DOHH2 (cell line): ENCODE results near the gene SUSD5.

Source experiments
- H3F3A ChIP-seq: fragments of 200-600 bp; sonication (generic), shearing (Covaris generic); 2 replicates; pipeline ENCODE4 v1.6.0; 2016; ENCODE audit warnings: antibody characterized with exemption, mild to moderate bottlenecking; ENCODE audit not compliant: control insufficient read depth, insufficient read depth
- H3K27ac ChIP-seq: fragments of 200-600 bp; sonication (generic); 2 replicates; pipeline ENCODE4 v1.5.1; 2014; ENCODE audit warnings: low read depth, mild to moderate bottlenecking, low read length, moderate library complexity
- H3K27me3 ChIP-seq: fragments of 200-600 bp; sonication (generic); 2 replicates; pipeline ENCODE4 v1.6.1; 2014; ENCODE audit warnings: mild to moderate bottlenecking, low read length, mixed read lengths; ENCODE audit not compliant: control insufficient read depth
- H3K36me3 ChIP-seq: fragments of 200-600 bp; sonication (generic); 2 replicates; pipeline ENCODE4 v1.6.1; 2014; ENCODE audit warnings: mild to moderate bottlenecking, low read length, moderate library complexity, mixed read lengths; ENCODE audit not compliant: control insufficient read depth
- H3K4me1 ChIP-seq: fragments of 200-600 bp; sonication (generic); 2 replicates; pipeline ENCODE4 v1.6.1; 2014; ENCODE audit warnings: mild to moderate bottlenecking, low read length, mixed read lengths; ENCODE audit not compliant: control insufficient read depth
- H3K4me2 ChIP-seq: fragments of 200-600 bp; sonication (generic); 2 replicates; pipeline ENCODE4 v1.6.0; 2014; ENCODE audit warnings: mild to moderate bottlenecking, low read length, moderate library complexity
- H3K4me3 ChIP-seq: fragments of 200-600 bp; sonication (generic); 2 replicates; pipeline ENCODE4 v1.5.1; 2014; ENCODE audit warnings: mild to moderate bottlenecking, low read length, mixed read lengths
- H3K79me2 ChIP-seq: fragments of 200-600 bp; sonication (generic); 2 replicates; pipeline ENCODE4 v1.6.1; 2014; ENCODE audit warnings: mild to moderate bottlenecking, low read length, mixed read lengths; ENCODE audit not compliant: control insufficient read depth
- H3K9me2 ChIP-seq: fragments of 200-600 bp; sonication (generic); replicated peaks from 2 replicates; pipeline ENCODE4 v1.6.1; 2014; ENCODE audit warnings: mild to moderate bottlenecking, low read length, mixed read lengths; ENCODE audit not compliant: control insufficient read depth
- H3K9me3 ChIP-seq: fragments of 200-600 bp; sonication (generic); 2 replicates; pipeline ENCODE4 v1.6.1; 2014; ENCODE audit warnings: antibody characterized with exemption, low read length, mixed read lengths; ENCODE audit not compliant: control insufficient read depth, insufficient read depth
- H4K20me1 ChIP-seq: fragments of 200-600 bp; sonication (generic); 2 replicates; pipeline ENCODE4 v1.6.0; 2014; ENCODE audit warnings: low read depth, mild to moderate bottlenecking, antibody characterized with exemption, low read length, moderate library complexity; ENCODE audit not compliant: control insufficient read depth, insufficient read depth
- CTCF ChIP-seq: fragments of 200-600 bp; sonication (generic); IDR thresholded peaks from one replicate; pipeline ENCODE4 v1.5.1; 2014; ENCODE audit warnings: antibody characterized with exemption, mild to moderate bottlenecking, low read depth, low read length; ENCODE audit not compliant: poor library complexity, severe bottlenecking
- EZH2phosphoT487 ChIP-seq: fragments of 200-600 bp; sonication (generic); IDR thresholded peaks from 2 replicates; pipeline ENCODE4 v1.6.1; 2017; ENCODE audit warnings: borderline replicate concordance, mild to moderate bottlenecking, antibody characterized with exemption, low read length, moderate library complexity, mixed read lengths

The SUSD5 gene

GRCh38 chr3:33117461-33117860 lies 101.1 kb downstream of the SUSD5 start:
- no peaks in the 10 kb centered on the region for H4K20me1 ChIP-seq
- H3K4me3 ChIP-seq, result no peak overlapping the region
- no peaks in the 10 kb centered on the region for H3K9me2 ChIP-seq
- peaks cover 18% of the 10 kb centered on the region for H3K36me3 ChIP-seq
- TF ChIP-seq EZH2phosphoT487 (no peak), CTCF (no peak)
- H3K79me2 ChIP-seq, result peaks cover 27% of the 10 kb centered on the region
- H3K9me3 ChIP-seq, result no peaks in the 10 kb centered on the region
- H3K27me3 ChIP-seq, result no peaks in the 10 kb centered on the region
- H3K27ac ChIP-seq, result no peak overlapping the region
- H3F3A ChIP-seq, result peaks cover 7% of the 10 kb centered on the region
- no peak overlapping the region for H3K4me2 ChIP-seq
- peaks cover 27% of the 10 kb centered on the region for H3K4me1 ChIP-seq

- no peaks in the 10 kb centered on the region for H3K9me2 ChIP-seq
- no peaks in the 10 kb centered on the region for H3K27me3 ChIP-seq
- no peak overlapping the region for H3K27ac ChIP-seq
- H3K4me3 ChIP-seq, result peak overlapping the region; percentile 90
- no peaks in the 10 kb centered on the region for H3K9me3 ChIP-seq
- peak overlapping the region; percentile 84 for H3K4me2 ChIP-seq
- no peaks in the 10 kb centered on the region for H4K20me1 ChIP-seq
- peaks cover 27% of the 10 kb centered on the region for H3K79me2 ChIP-seq
- H3F3A ChIP-seq, result peaks cover 7% of the 10 kb centered on the region
- H3K4me1 ChIP-seq, result peaks cover 32% of the 10 kb centered on the region
- peaks cover 2% of the 10 kb centered on the region for H3K36me3 ChIP-seq
- TF ChIP-seq CTCF, result no peak
Observed at GRCh38 chr3:33115024-33115768, 103.4 kb downstream of the SUSD5 start.

- Histone ChIP-seq H3K9me3 (no peaks in the 10 kb centered on the region), H3K9me2 (no peaks in the 10 kb centered on the region), H3K4me1 (peaks cover 32% of the 10 kb centered on the region), H4K20me1 (no peaks in the 10 kb centered on the region), H3K27me3 (no peaks in the 10 kb centered on the region), H3K27ac (no peak overlapping the region), H3K4me3 (peak overlapping the region; percentile 90), H3K79me2 (peaks cover 27% of the 10 kb centered on the region), H3K36me3 (peaks cover 2% of the 10 kb centered on the region), H3F3A (peaks cover 7% of the 10 kb centered on the region), H3K4me2 (peak overlapping the region; percentile 84)
- TF ChIP-seq CTCF (no peak), EZH2phosphoT487 (no peak)
Observed at GRCh38 chr3:33114622-33115023, 104.0 kb downstream of the SUSD5 start.
